Measurements from ENCODE around the gene PALB2.

The PALB2 gene

GRCh38 chr16:23573817-23574216 is 67.3 kb downstream of the PALB2 start:
- TF ChIP-seq SIN3A (IDR thresholded peaks at IDR 0.05; ENCODE audit: borderline replicate concordance, insufficient read depth, low read length) (no peak), POLR2AphosphoS5 (IDR thresholded peaks at IDR 0.05; ENCODE audit: low read depth, low read length) (no peak), FOXP2 (optimal IDR thresholded peaks at IDR 0.05; ENCODE audit: borderline replicate concordance, extremely low read depth, extremely low read length, insufficient read depth) (no peak), REST (IDR thresholded peaks at IDR 0.05; ENCODE audit: insufficient read depth in 1 of 2, low read depth in 2 of 2, low read length in 2 of 2) (no peak), TAF1 (IDR thresholded peaks at IDR 0.05; ENCODE audit: borderline replicate concordance, insufficient read depth, low read length) (no peak)

GRCh38 chr16:23572394-23572793 is 68.7 kb downstream of the PALB2 start:
- TF ChIP-seq TAF1 (IDR thresholded peaks at IDR 0.05; ENCODE audit: borderline replicate concordance, insufficient read depth, low read length) (no peak), FOXP2 (optimal IDR thresholded peaks at IDR 0.05; ENCODE audit: borderline replicate concordance, extremely low read depth, extremely low read length, insufficient read depth) (no peak), REST (IDR thresholded peaks at IDR 0.05; ENCODE audit: insufficient read depth in 1 of 2, low read depth in 2 of 2, low read length in 2 of 2) (no peak), POLR2AphosphoS5 (IDR thresholded peaks at IDR 0.05; ENCODE audit: low read depth, low read length) (no peak)

GRCh38 chr16:23571895-23572294 is 69.2 kb downstream of the PALB2 start:
- TF ChIP-seq POLR2AphosphoS5 (IDR thresholded peaks at IDR 0.05; ENCODE audit: low read depth, low read length) (no peak), FOXP2 (optimal IDR thresholded peaks at IDR 0.05; ENCODE audit: borderline replicate concordance, extremely low read depth, extremely low read length, insufficient read depth) (no peak), TAF1 (IDR thresholded peaks at IDR 0.05; ENCODE audit: borderline replicate concordance, insufficient read depth, low read length) (no peak), REST (IDR thresholded peaks at IDR 0.05; ENCODE audit: insufficient read depth in 1 of 2, low read depth in 2 of 2, low read length in 2 of 2) (no peak), SIN3A (IDR thresholded peaks at IDR 0.05; ENCODE audit: borderline replicate concordance, insufficient read depth, low read length) (no peak)

GRCh38 chr16:23570992-23571632 is 70.0 kb downstream of the PALB2 start:
- TF ChIP-seq POLR2AphosphoS5 (IDR thresholded peaks at IDR 0.05; ENCODE audit: low read depth, low read length) (no peak), REST (IDR thresholded peaks at IDR 0.05; ENCODE audit: insufficient read depth in 1 of 2, low read depth in 2 of 2, low read length in 2 of 2) (no peak), SIN3A (IDR thresholded peaks at IDR 0.05; ENCODE audit: borderline replicate concordance, insufficient read depth, low read length) (no peak), FOXP2 (optimal IDR thresholded peaks at IDR 0.05; ENCODE audit: borderline replicate concordance, extremely low read depth, extremely low read length, insufficient read depth) (no peak), TAF1 (IDR thresholded peaks at IDR 0.05; ENCODE audit: borderline replicate concordance, insufficient read depth, low read length) (no peak)

Data from PFSK-1 (cell line).